Left ventricle myocardium inferior (tissue), 1 donor: ENCODE measurements around the gene S100A13. TPM values are rescaled to one million over a fixed set of nuclear protein-coding genes. Genes with fewer than 3 reads are reported as not detected.

ENCODE experiments used
- DNase-seq: peaks from one replicate; pipeline ENCODE4 v3.0.0-alpha.2; 2020
- H3K27ac ChIP-seq: fragments of 200-600 bp; replicated peaks from 2 replicates; pipeline ENCODE4 v1.8.0; 2021
- H3K27me3 ChIP-seq: fragments of 200-600 bp; 2 replicates; pipeline ENCODE4 v1.8.0; 2021; ENCODE audit warnings: low read depth
- H3K36me3 ChIP-seq: fragments of 200-600 bp; 2 replicates; pipeline ENCODE4 v1.8.0; 2021
- H3K4me1 ChIP-seq: fragments of 200-600 bp; 2 replicates; pipeline ENCODE4 v1.8.0; 2021
- H3K4me3 ChIP-seq: fragments of 200-600 bp; 2 replicates; pipeline ENCODE4 v1.8.0; 2021; ENCODE audit warnings: mild to moderate bottlenecking, moderate library complexity
- H3K9me3 ChIP-seq: fragments of 200-600 bp; replicated peaks from 2 replicates; pipeline ENCODE4 v1.8.0; 2021
- intact Hi-C: fragments of 100-400 bp; cut with micrococcal nuclease; formaldehyde crosslinking; loops from one replicate; pipeline ENCODE4 v1.11.0; 2022
- total RNA-seq: library from RNA; stranded (reverse); fragmentation: NEBNext Ultra II Directional; extraction: Animal tissue kit (Norgen Biotek cat#: 25700); gene quantifications from one replicate; pipeline ENCODE4 v1.2.1, GENCODE V29; 2021
- TF ChIP-seq, protein P1 (sequence below): fragments of 200-600 bp; IDR thresholded peaks from 2 replicates; pipeline ENCODE4 v1.8.0; 2021; ENCODE audit warnings: antibody characterized with exemption, mild to moderate bottlenecking, borderline replicate concordance
- donor health status: DM: no; HTN: yes; CAD: no; lungs with severe emphysema.

The S100A13 gene
- total RNA-seq, 1 donor from 2014 or later = 131 TPM

DNA sequence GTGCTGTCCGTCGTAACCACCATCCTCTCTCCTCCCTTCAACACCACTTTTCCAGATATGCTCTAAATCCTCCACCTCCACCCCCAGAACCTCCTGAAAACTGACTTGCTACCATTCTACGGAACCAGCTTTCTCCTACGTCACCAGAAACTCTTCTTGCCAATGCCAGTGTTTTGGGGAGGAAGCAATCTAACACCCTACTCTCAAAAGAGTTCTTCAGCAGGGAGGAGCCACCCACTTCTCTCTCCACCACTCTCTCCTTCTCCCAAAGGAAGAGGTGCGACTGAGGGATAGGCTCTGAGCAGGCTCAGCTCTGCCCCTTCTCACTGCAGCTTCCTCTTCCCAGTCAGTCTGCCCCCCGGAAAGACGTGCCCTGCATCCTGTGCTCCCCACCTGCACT, 55.6 kb downstream of the S100A13 start:
- no peaks in the 10 kb centered on the region for H3K27me3 ChIP-seq
- intact Hi-C loops = no loop called here
- no peak overlapping the region for H3K4me3 ChIP-seq
- peaks cover 37% of the 10 kb centered on the region for H3K4me1 ChIP-seq
- no peaks in the 10 kb centered on the region for H3K36me3 ChIP-seq
- H3K27ac ChIP-seq = no peak overlapping the region
- H3K9me3 ChIP-seq = no peaks in the 10 kb centered on the region
- DNase-seq = no peak
- TF ChIP-seq, protein P1, sequence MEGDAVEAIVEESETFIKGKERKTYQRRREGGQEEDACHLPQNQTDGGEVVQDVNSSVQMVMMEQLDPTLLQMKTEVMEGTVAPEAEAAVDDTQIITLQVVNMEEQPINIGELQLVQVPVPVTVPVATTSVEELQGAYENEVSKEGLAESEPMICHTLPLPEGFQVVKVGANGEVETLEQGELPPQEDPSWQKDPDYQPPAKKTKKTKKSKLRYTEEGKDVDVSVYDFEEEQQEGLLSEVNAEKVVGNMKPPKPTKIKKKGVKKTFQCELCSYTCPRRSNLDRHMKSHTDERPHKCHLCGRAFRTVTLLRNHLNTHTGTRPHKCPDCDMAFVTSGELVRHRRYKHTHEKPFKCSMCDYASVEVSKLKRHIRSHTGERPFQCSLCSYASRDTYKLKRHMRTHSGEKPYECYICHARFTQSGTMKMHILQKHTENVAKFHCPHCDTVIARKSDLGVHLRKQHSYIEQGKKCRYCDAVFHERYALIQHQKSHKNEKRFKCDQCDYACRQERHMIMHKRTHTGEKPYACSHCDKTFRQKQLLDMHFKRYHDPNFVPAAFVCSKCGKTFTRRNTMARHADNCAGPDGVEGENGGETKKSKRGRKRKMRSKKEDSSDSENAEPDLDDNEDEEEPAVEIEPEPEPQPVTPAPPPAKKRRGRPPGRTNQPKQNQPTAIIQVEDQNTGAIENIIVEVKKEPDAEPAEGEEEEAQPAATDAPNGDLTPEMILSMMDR = no peak

GRCh38 chr1:153570874-153571273, 56.4 kb downstream of the S100A13 start:
- DNase-seq = no peak
- intact Hi-C loops = no loop called here
- Histone ChIP-seq H3K4me1 (peaks cover 46% of the 10 kb centered on the region), H3K27ac (no peak overlapping the region), H3K36me3 (no peaks in the 10 kb centered on the region), H3K4me3 (no peak overlapping the region), H3K9me3 (no peaks in the 10 kb centered on the region), H3K27me3 (no peaks in the 10 kb centered on the region)
- TF ChIP-seq, protein P1 = no peak

DNA sequence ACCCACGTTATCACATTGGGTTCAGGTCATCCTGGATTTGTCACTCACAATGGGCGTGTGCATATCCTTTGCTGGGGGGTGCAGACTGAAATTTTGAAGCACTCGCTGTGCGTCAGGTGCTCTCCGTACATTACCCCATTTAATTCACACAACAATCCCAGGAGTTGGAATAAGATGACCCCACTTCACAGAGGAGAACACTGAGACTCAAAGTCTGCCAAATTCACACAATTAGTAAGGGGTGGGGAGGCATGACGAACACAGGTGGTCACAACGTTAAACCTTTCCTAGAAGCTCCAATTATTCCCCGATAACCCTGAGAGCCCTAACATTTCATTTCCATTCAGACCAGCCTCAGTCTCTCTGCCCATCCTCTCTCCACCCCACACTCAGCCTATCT, 57.8 kb downstream of the S100A13 start:
- Histone ChIP-seq H3K27ac (no peak overlapping the region), H3K27me3 (no peaks in the 10 kb centered on the region), H3K36me3 (no peaks in the 10 kb centered on the region), H3K4me1 (peaks cover 54% of the 10 kb centered on the region), H3K9me3 (no peaks in the 10 kb centered on the region), H3K4me3 (no peak overlapping the region)
- TF ChIP-seq, protein P1 = no peak
- intact Hi-C loops = loop anchor here (5.0 to 10.0 kb wide), 2 partner anchors 37 to 55 kb away; no protein-coding TSS in a partner anchor
- DNase-seq = no peak

Other genes starting within 250 kb of the S100A13 start
- 26.6 TPM for gene S100A8, start 236.4 kb downstream of the S100A13 start, total RNA-seq
- not detected for gene S100A7A, start 211.0 kb downstream of the S100A13 start, total RNA-seq
- gene S100A7, start 166.9 kb downstream of the S100A13 start, total RNA-seq = not detected
- gene S100A6, start 91.5 kb downstream of the S100A13 start, total RNA-seq = 336 TPM
- not detected for gene S100A5, start 86.6 kb downstream of the S100A13 start, total RNA-seq
- gene S100A4, start 81.7 kb downstream of the S100A13 start, total RNA-seq = 137 TPM
- 0.36 TPM for gene S100A3, start 78.2 kb downstream of the S100A13 start, total RNA-seq
- 2.7 TPM for gene S100A2, start 61.7 kb downstream of the S100A13 start, total RNA-seq
- gene S100A16, start 14.4 kb downstream of the S100A13 start, total RNA-seq = 38.8 TPM
- gene S100A14, start 11.2 kb downstream of the S100A13 start, total RNA-seq = 6.5 TPM
- gene S100A1, start 929 bp upstream of the S100A13 start, total RNA-seq = 2,012 TPM
- 75.5 TPM for gene CHTOP, start 6.6 kb upstream of the S100A13 start, total RNA-seq
- 67.0 TPM for gene SNAPIN, start 31.2 kb upstream of the S100A13 start, total RNA-seq
- 61.6 TPM for gene ILF2, start 43.5 kb upstream of the S100A13 start, total RNA-seq
- 10.4 TPM for gene NPR1, start 51.2 kb upstream of the S100A13 start, total RNA-seq
- 34.3 TPM for gene INTS3, start 100.5 kb upstream of the S100A13 start, total RNA-seq
- 10.5 TPM for gene SLC27A3, start 147.9 kb upstream of the S100A13 start, total RNA-seq